Karpas-422 (cell line): ENCODE measurements around the gene APBB3. TPM values are rescaled to one million over a fixed set of nuclear protein-coding genes. Genes with fewer than 3 reads are reported as not detected.

Source experiments
- DNase-seq: peaks from one replicate; pipeline ENCODE4 v3.0.0-alpha.2; 2015
- H2AFZ ChIP-seq: fragments of 200-600 bp; sonication (generic); 2 replicates; pipeline ENCODE4 v1.6.1; 2014; ENCODE audit warnings: antibody characterized with exemption, low read length, mixed read lengths
- H3K27ac ChIP-seq: fragments of 200-600 bp; sonication (generic); 2 replicates; pipeline ENCODE4 v1.5.1; 2014; ENCODE audit warnings: mild to moderate bottlenecking, low read length, moderate library complexity
- H3K27me3 ChIP-seq: fragments of 200-600 bp; sonication (generic); 2 replicates; pipeline ENCODE4 v1.6.1; 2014; ENCODE audit warnings: low read length, mixed read lengths
- H3K36me3 ChIP-seq: fragments of 200-600 bp; sonication (generic); 2 replicates; pipeline ENCODE4 v1.6.1; 2014; ENCODE audit warnings: low read length, mixed read lengths; ENCODE audit not compliant: insufficient read depth
- H3K4me1 ChIP-seq: fragments of 200-600 bp; sonication (generic); 2 replicates; pipeline ENCODE4 v1.6.1; 2014; ENCODE audit warnings: mild to moderate bottlenecking, low read length, mixed read lengths
- H3K4me2 ChIP-seq: fragments of 200-600 bp; sonication (generic); 2 replicates; pipeline ENCODE4 v1.6.1; 2014; ENCODE audit warnings: low read length, low read depth, mild to moderate bottlenecking; ENCODE audit not compliant: poor library complexity, severe bottlenecking
- H3K4me3 ChIP-seq: fragments of 200-600 bp; sonication (generic); 2 replicates; pipeline ENCODE4 v1.5.1; 2014; ENCODE audit warnings: mild to moderate bottlenecking, antibody characterized with exemption, low read length, mixed read lengths
- H3K79me2 ChIP-seq: fragments of 200-600 bp; sonication (generic); 2 replicates; pipeline ENCODE4 v1.6.1; 2014; ENCODE audit warnings: mild to moderate bottlenecking, low read length, mixed read lengths
- H3K9ac ChIP-seq: fragments of 200-600 bp; sonication (generic); 2 replicates; pipeline ENCODE4 v1.6.0; 2014; ENCODE audit warnings: low read length
- H3K9me2 ChIP-seq: fragments of 200-600 bp; sonication (generic), shearing (Covaris generic); replicated peaks from 2 replicates; pipeline ENCODE4 v1.6.0; 2014; ENCODE audit warnings: mild to moderate bottlenecking, low read length, moderate library complexity; ENCODE audit not compliant: insufficient read depth
- H3K9me3 ChIP-seq: fragments of 300-700, 200-600 bp; sonication (generic); 2 replicates; pipeline ENCODE4 v1.6.1; 2014; ENCODE audit warnings: low read length, mixed read lengths
- H4K20me1 ChIP-seq: fragments of 200-600 bp; sonication (generic); 2 replicates; pipeline ENCODE4 v1.6.1; 2014; ENCODE audit warnings: mild to moderate bottlenecking, antibody characterized with exemption, low read length, low read depth; ENCODE audit not compliant: insufficient read depth
- total RNA-seq: library from RNA; depleted of rRNA; stranded (reverse); fragments of >200 nt; shearing (Covaris generic); gene quantifications from 2 replicates; pipeline ENCODE4 v1.2.3, GENCODE V29; 2014; ENCODE audit warnings: low replicate concordance

The APBB3 gene
- total RNA-seq, 1 experiment from 2014 or later, result 33.2 TPM

- Histone ChIP-seq H3K4me3 (no peak overlapping the region), H3K36me3 (no peaks in the 10 kb centered on the region), H3K9me3 (no peaks in the 10 kb centered on the region), H3K4me2 (no peak overlapping the region), H4K20me1 (no peaks in the 10 kb centered on the region; the same call in 1 of the 2 replicates), H3K27me3 (no peaks in the 10 kb centered on the region), H3K79me2 (peaks cover 7% of the 10 kb centered on the region), H3K27ac (no peak overlapping the region), H3K9ac (no peak overlapping the region), H3K9me2 (no peaks in the 10 kb centered on the region), H3K4me1 (peaks cover 4% of the 10 kb centered on the region), H2AFZ (no peak overlapping the region)
- no peak for DNase-seq
Observed at GRCh38 chr5:140571105-140571504, 6.7 kb upstream of the APBB3 start.

GRCh38 chr5:140570488-140570887 lies 6.1 kb upstream of the APBB3 start:
- Histone ChIP-seq H3K4me2 (no peak overlapping the region), H3K27ac (no peak overlapping the region), H4K20me1 (no peaks in the 10 kb centered on the region; the same call in 1 of the 2 replicates), H3K9ac (no peak overlapping the region), H3K9me3 (no peaks in the 10 kb centered on the region), H3K79me2 (peaks cover 14% of the 10 kb centered on the region), H3K27me3 (no peaks in the 10 kb centered on the region), H3K4me3 (no peak overlapping the region), H3K36me3 (no peaks in the 10 kb centered on the region), H3K9me2 (no peaks in the 10 kb centered on the region), H3K4me1 (peaks cover 10% of the 10 kb centered on the region), H2AFZ (no peak overlapping the region)
- no peak for DNase-seq

GRCh38 chr5:140570058-140570457 lies 5.7 kb upstream of the APBB3 start:
- no peak overlapping the region for H3K4me2 ChIP-seq
- DNase-seq, result no peak
- H3K9me3 ChIP-seq, result no peaks in the 10 kb centered on the region
- no peaks in the 10 kb centered on the region for H3K27me3 ChIP-seq
- H3K9ac ChIP-seq, result no peak overlapping the region
- peaks cover 18% of the 10 kb centered on the region for H3K79me2 ChIP-seq
- H3K9me2 ChIP-seq, result no peaks in the 10 kb centered on the region
- peaks cover 13% of the 10 kb centered on the region for H3K4me1 ChIP-seq
- H3K4me3 ChIP-seq, result no peak overlapping the region
- H2AFZ ChIP-seq, result no peak overlapping the region
- H3K36me3 ChIP-seq, result no peaks in the 10 kb centered on the region
- H3K27ac ChIP-seq, result no peak overlapping the region
- H4K20me1 ChIP-seq, result no peaks in the 10 kb centered on the region; the same call in 1 of the 2 replicates

- H2AFZ ChIP-seq, result no peak overlapping the region
- no peaks in the 10 kb centered on the region; the same call in 1 of the 2 replicates for H4K20me1 ChIP-seq
- H3K9me2 ChIP-seq, result no peaks in the 10 kb centered on the region
- peaks cover 13% of the 10 kb centered on the region for H3K4me1 ChIP-seq
- H3K9me3 ChIP-seq, result no peaks in the 10 kb centered on the region
- no peak overlapping the region for H3K9ac ChIP-seq
- peak; percentile 30 for DNase-seq
- H3K79me2 ChIP-seq, result peaks cover 23% of the 10 kb centered on the region
- no peak overlapping the region for H3K27ac ChIP-seq
- H3K27me3 ChIP-seq, result no peaks in the 10 kb centered on the region
- H3K4me3 ChIP-seq, result no peak overlapping the region
- no peak overlapping the region for H3K4me2 ChIP-seq
- H3K36me3 ChIP-seq, result no peaks in the 10 kb centered on the region
Observed at GRCh38 chr5:140569197-140569596, 4.8 kb upstream of the APBB3 start.

GRCh38 chr5:140568443-140569063 lies 4.2 kb upstream of the APBB3 start:
- Histone ChIP-seq H3K9ac (no peak overlapping the region), H3K4me1 (peaks cover 16% of the 10 kb centered on the region), H3K4me3 (no peak overlapping the region), H3K4me2 (no peak overlapping the region), H3K9me2 (no peaks in the 10 kb centered on the region), H4K20me1 (no peaks in the 10 kb centered on the region; the same call in 1 of the 2 replicates), H3K27ac (no peak overlapping the region), H3K79me2 (peaks cover 29% of the 10 kb centered on the region), H3K27me3 (no peaks in the 10 kb centered on the region), H2AFZ (no peak overlapping the region), H3K36me3 (no peaks in the 10 kb centered on the region), H3K9me3 (no peaks in the 10 kb centered on the region)
- DNase-seq, result peak; percentile 34

GRCh38 chr5:140567871-140568270 lies 3.5 kb upstream of the APBB3 start:
- no peak overlapping the region for H3K4me2 ChIP-seq
- no peak overlapping the region for H2AFZ ChIP-seq
- no peaks in the 10 kb centered on the region for H3K9me2 ChIP-seq
- no peaks in the 10 kb centered on the region; the same call in 1 of the 2 replicates for H4K20me1 ChIP-seq
- no peak overlapping the region for H3K27ac ChIP-seq
- H3K36me3 ChIP-seq, result no peaks in the 10 kb centered on the region
- no peak overlapping the region for H3K4me3 ChIP-seq
- DNase-seq, result peak; percentile 32
- H3K4me1 ChIP-seq, result peaks cover 22% of the 10 kb centered on the region
- no peak overlapping the region for H3K9ac ChIP-seq
- H3K79me2 ChIP-seq, result peaks cover 36% of the 10 kb centered on the region
- H3K27me3 ChIP-seq, result no peaks in the 10 kb centered on the region
- no peaks in the 10 kb centered on the region for H3K9me3 ChIP-seq

GRCh38 chr5:140567136-140567818 lies 2.9 kb upstream of the APBB3 start:
- Histone ChIP-seq H3K4me3 (no peak overlapping the region), H3K9ac (no peak overlapping the region), H4K20me1 (no peaks in the 10 kb centered on the region; the same call in 1 of the 2 replicates), H3K79me2 (peaks cover 42% of the 10 kb centered on the region), H3K9me2 (no peaks in the 10 kb centered on the region), H3K27me3 (no peaks in the 10 kb centered on the region), H3K36me3 (no peaks in the 10 kb centered on the region), H3K4me1 (peaks cover 26% of the 10 kb centered on the region), H3K4me2 (no peak overlapping the region), H3K27ac (no peak overlapping the region), H2AFZ (no peak overlapping the region), H3K9me3 (no peaks in the 10 kb centered on the region)
- peak; percentile 10 for DNase-seq

- Histone ChIP-seq H3K4me2 (no peak overlapping the region), H3K9me3 (no peaks in the 10 kb centered on the region), H3K27me3 (no peaks in the 10 kb centered on the region), H3K79me2 (peaks cover 42% of the 10 kb centered on the region), H3K36me3 (no peaks in the 10 kb centered on the region), H2AFZ (no peak overlapping the region), H3K9ac (no peak overlapping the region; the same call in 1 of the 2 replicates), H4K20me1 (no peaks in the 10 kb centered on the region; the same call in 1 of the 2 replicates), H3K4me1 (peaks cover 26% of the 10 kb centered on the region), H3K4me3 (no peak overlapping the region), H3K9me2 (no peaks in the 10 kb centered on the region), H3K27ac (no peak overlapping the region)
- no peak for DNase-seq
Observed at GRCh38 chr5:140566665-140567064, 2.3 kb upstream of the APBB3 start.
